ENCODE data around the gene CD180. TPM values are rescaled to one million over a fixed set of nuclear protein-coding genes. Genes with fewer than 3 reads are reported as not detected.

Gene CD180
- total RNA-seq, 1 donor from 2014 or later = not detected

DNA sequence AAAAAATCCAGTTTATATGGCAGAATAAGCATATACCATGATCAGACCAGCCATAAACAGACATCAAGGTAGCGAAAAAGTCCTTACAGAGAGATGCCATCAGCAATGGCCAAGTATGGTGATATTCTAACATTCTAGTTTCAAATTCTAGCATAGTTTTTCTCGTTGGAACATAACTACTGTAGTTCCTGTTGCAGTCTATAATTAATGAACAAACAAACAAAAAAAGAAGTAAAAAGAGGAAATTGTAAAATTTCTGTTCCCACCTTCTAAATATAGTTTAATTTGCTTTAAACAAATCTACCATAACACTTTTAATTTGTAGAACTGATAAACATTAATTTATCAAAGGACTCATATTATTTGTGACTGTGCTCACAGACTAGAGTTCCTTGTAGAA lies 9.9 kb upstream of the CD180 start:
- H3K4me3 Mint-ChIP-seq (ENCODE audit: unreplicated experiment) = no peak overlapping the region
- no peaks in the 10 kb centered on the region for H3K36me3 Mint-ChIP-seq (ENCODE audit: unreplicated experiment)
- DNase-seq = no peak
- H3K4me1 Mint-ChIP-seq (ENCODE audit: low read depth, unreplicated experiment) = peaks cover 19% of the 10 kb centered on the region
- no peak overlapping the region for H3K27ac Mint-ChIP-seq (ENCODE audit: unreplicated experiment)
- H3K9me3 Mint-ChIP-seq (ENCODE audit: unreplicated experiment) = peaks cover 5% of the 10 kb centered on the region
- TF ChIP-seq, protein P1, sequence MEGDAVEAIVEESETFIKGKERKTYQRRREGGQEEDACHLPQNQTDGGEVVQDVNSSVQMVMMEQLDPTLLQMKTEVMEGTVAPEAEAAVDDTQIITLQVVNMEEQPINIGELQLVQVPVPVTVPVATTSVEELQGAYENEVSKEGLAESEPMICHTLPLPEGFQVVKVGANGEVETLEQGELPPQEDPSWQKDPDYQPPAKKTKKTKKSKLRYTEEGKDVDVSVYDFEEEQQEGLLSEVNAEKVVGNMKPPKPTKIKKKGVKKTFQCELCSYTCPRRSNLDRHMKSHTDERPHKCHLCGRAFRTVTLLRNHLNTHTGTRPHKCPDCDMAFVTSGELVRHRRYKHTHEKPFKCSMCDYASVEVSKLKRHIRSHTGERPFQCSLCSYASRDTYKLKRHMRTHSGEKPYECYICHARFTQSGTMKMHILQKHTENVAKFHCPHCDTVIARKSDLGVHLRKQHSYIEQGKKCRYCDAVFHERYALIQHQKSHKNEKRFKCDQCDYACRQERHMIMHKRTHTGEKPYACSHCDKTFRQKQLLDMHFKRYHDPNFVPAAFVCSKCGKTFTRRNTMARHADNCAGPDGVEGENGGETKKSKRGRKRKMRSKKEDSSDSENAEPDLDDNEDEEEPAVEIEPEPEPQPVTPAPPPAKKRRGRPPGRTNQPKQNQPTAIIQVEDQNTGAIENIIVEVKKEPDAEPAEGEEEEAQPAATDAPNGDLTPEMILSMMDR (IDR thresholded peaks at IDR 0.05; ENCODE audit: partially characterized antibody, unreplicated experiment) = no peak
- H3K27me3 Mint-ChIP-seq (ENCODE audit: unreplicated experiment) = peaks cover 2% of the 10 kb centered on the region

DNA sequence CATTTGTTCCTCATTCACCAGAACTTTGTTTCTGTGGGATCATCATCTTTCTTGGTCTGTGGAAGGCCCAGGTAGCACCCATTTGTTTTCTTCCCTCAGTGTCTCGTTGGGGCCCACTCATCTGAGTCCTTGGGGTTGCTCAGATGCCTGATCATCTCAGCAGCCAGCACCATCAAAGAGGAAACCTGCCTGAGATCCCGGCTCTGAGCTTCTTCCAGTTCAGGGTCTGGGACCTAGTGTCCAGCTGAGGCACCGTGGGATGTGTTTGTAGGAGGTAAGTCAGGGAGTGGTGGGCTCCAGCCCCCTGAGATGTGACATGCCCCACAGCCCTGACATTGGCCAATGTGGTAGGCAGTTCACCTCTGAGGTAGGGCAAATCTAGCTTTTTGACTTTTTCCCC lies 9.4 kb upstream of the CD180 start:
- Mint-ChIP-seq H3K27ac (ENCODE audit: unreplicated experiment) (no peak overlapping the region), H3K9me3 (ENCODE audit: unreplicated experiment) (peaks cover 7% of the 10 kb centered on the region), H3K4me1 (ENCODE audit: low read depth, unreplicated experiment) (peaks cover 19% of the 10 kb centered on the region), H3K36me3 (ENCODE audit: unreplicated experiment) (peaks cover under 1% of the 10 kb centered on the region), H3K27me3 (ENCODE audit: unreplicated experiment) (peaks cover 2% of the 10 kb centered on the region), H3K4me3 (ENCODE audit: unreplicated experiment) (no peak overlapping the region)
- TF ChIP-seq, protein P1 (IDR thresholded peaks at IDR 0.05; ENCODE audit: partially characterized antibody, unreplicated experiment) = no peak
- DNase-seq = no peak

DNA sequence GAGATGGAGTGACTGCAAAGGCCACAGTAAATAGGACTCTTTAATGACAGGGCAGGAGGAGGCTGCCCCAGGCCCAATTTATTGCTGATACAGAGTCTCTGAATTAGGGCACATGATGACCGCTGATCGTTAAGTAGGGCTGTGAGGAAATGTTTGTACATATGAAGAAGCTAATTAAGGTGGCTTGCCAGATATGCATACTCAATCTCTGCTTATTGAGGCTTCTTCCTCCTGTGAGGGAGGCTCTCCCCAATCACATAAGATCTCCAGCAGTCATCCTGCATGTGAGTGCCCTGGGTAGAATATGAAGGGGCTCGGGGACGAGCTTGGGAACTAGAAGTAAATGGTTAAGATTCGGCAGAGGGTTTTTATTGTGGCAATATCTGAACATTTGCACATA lies 8.2 kb upstream of the CD180 start:
- peak overlapping the region; percentile 92 for H3K27ac Mint-ChIP-seq (ENCODE audit: unreplicated experiment)
- H3K27me3 Mint-ChIP-seq (ENCODE audit: unreplicated experiment) = peaks cover 2% of the 10 kb centered on the region
- peaks cover 7% of the 10 kb centered on the region for H3K9me3 Mint-ChIP-seq (ENCODE audit: unreplicated experiment)
- peaks cover 19% of the 10 kb centered on the region for H3K4me1 Mint-ChIP-seq (ENCODE audit: low read depth, unreplicated experiment)
- TF ChIP-seq, protein P1 (IDR thresholded peaks at IDR 0.05; ENCODE audit: partially characterized antibody, unreplicated experiment) = no peak
- H3K36me3 Mint-ChIP-seq (ENCODE audit: unreplicated experiment) = peaks cover 3% of the 10 kb centered on the region
- no peak for DNase-seq
- peak overlapping the region; percentile 38 for H3K4me3 Mint-ChIP-seq (ENCODE audit: unreplicated experiment)

DNA sequence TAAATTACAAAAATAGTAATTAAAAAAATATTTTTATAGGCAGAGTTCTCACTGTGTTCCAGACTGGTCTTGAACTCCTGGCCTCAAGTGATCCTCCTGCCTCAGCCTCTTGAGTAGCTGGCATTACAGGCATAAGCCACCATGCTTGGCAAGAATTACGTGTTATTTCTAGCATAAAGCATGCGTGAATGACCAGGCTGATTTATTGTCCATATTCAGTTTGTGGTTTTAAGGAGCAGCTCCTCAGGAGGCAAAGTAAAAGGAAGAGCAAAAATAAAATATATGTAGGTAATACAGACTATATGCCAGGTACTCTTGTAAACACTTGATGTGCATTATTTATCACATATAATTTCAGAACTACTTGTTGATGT lies 7.1 kb upstream of the CD180 start:
- TF ChIP-seq, protein P1 (IDR thresholded peaks at IDR 0.05; ENCODE audit: partially characterized antibody, unreplicated experiment) = no peak
- H3K27me3 Mint-ChIP-seq (ENCODE audit: unreplicated experiment) = peaks cover 2% of the 10 kb centered on the region
- H3K4me3 Mint-ChIP-seq (ENCODE audit: unreplicated experiment) = no peak overlapping the region
- H3K27ac Mint-ChIP-seq (ENCODE audit: unreplicated experiment) = peak overlapping the region; percentile 92
- peaks cover 3% of the 10 kb centered on the region for H3K36me3 Mint-ChIP-seq (ENCODE audit: unreplicated experiment)
- H3K9me3 Mint-ChIP-seq (ENCODE audit: unreplicated experiment) = peaks cover 7% of the 10 kb centered on the region
- peaks cover 19% of the 10 kb centered on the region for H3K4me1 Mint-ChIP-seq (ENCODE audit: low read depth, unreplicated experiment)
- no peak for DNase-seq

DNA sequence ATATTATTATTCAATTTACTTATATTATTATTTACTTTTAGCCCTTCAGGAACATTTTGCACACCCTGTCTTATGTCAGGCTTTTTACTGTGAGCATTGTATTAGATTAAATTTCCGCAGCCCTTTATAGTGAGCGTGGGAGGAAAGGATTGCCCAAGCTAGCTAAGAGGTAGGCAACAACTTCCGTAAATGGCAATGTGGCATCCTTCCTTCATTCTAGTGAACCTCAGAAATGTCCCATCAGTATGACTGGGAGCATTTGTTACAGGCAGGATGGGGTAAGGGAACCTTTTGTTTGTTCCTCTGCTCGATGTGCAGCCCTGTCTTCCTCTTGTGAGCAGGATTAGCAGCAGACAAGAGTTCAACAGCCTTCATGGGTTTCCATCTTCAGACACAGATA lies 6.2 kb upstream of the CD180 start:
- H3K27me3 Mint-ChIP-seq (ENCODE audit: unreplicated experiment) = peaks cover 2% of the 10 kb centered on the region
- H3K27ac Mint-ChIP-seq (ENCODE audit: unreplicated experiment) = no peak overlapping the region
- H3K9me3 Mint-ChIP-seq (ENCODE audit: unreplicated experiment) = peaks cover 7% of the 10 kb centered on the region
- TF ChIP-seq, protein P1 (IDR thresholded peaks at IDR 0.05; ENCODE audit: partially characterized antibody, unreplicated experiment) = no peak
- no peak overlapping the region for H3K4me3 Mint-ChIP-seq (ENCODE audit: unreplicated experiment)
- DNase-seq = no peak
- peaks cover 3% of the 10 kb centered on the region for H3K36me3 Mint-ChIP-seq (ENCODE audit: unreplicated experiment)
- peaks cover 19% of the 10 kb centered on the region for H3K4me1 Mint-ChIP-seq (ENCODE audit: low read depth, unreplicated experiment)
